ENCODE results near the gene CAMK2B. TPM values are rescaled to one million over a fixed set of nuclear protein-coding genes. Genes with fewer than 3 reads are reported as not detected.

CAMK2B gene
- total RNA-seq, 1 donor from 2014 or later, result 0.09 TPM

- no peaks in the 10 kb centered on the region for H3F3A ChIP-seq (ENCODE audit: low read depth)
- Mint-ChIP-seq H3K27me3 (ENCODE audit: insufficient read depth, low read depth) (peaks cover 11% of the 10 kb centered on the region), H3K9me3 (peaks cover 6% of the 10 kb centered on the region), H3K4me3 (no peak overlapping the region), H3K36me3 (no peaks in the 10 kb centered on the region), H3K4me1 (peaks cover 16% of the 10 kb centered on the region), H3K27ac (no peak overlapping the region)
- no peaks in the 10 kb centered on the region for H3K27me3 ChIP-seq
- no peak overlapping the region for H2AFZ ChIP-seq (replicated peaks)
- no peaks in the 10 kb centered on the region for H3K36me3 ChIP-seq
- DNase-seq (ENCODE audit: low spot score), result no peak
- no peak overlapping the region for H3K27ac ChIP-seq
- H3K9ac ChIP-seq, result no peak overlapping the region
- H3K9me3 ChIP-seq (ENCODE audit: low read depth), result no peaks in the 10 kb centered on the region
- H4K20me1 ChIP-seq (ENCODE audit: low read depth), result no peaks in the 10 kb centered on the region
- H3K79me2 ChIP-seq (ENCODE audit: low read depth), result no peaks in the 10 kb centered on the region
- H3K4me2 ChIP-seq, result no peak overlapping the region
- no peaks in the 10 kb centered on the region for H3K4me1 ChIP-seq
- H3K4me3 ChIP-seq, result no peak overlapping the region
- no peak for TF ChIP-seq EZH2 (IDR thresholded peaks at IDR 0.05)
- TF ChIP-seq, protein P1, sequence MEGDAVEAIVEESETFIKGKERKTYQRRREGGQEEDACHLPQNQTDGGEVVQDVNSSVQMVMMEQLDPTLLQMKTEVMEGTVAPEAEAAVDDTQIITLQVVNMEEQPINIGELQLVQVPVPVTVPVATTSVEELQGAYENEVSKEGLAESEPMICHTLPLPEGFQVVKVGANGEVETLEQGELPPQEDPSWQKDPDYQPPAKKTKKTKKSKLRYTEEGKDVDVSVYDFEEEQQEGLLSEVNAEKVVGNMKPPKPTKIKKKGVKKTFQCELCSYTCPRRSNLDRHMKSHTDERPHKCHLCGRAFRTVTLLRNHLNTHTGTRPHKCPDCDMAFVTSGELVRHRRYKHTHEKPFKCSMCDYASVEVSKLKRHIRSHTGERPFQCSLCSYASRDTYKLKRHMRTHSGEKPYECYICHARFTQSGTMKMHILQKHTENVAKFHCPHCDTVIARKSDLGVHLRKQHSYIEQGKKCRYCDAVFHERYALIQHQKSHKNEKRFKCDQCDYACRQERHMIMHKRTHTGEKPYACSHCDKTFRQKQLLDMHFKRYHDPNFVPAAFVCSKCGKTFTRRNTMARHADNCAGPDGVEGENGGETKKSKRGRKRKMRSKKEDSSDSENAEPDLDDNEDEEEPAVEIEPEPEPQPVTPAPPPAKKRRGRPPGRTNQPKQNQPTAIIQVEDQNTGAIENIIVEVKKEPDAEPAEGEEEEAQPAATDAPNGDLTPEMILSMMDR (IDR thresholded peaks at IDR 0.05), result no peak
- no peak for TF ChIP-seq EZH2phosphoT487 (IDR thresholded peaks at IDR 0.05)
Measured at GRCh38 chr7:44257213-44257612, 68.2 kb downstream of the CAMK2B start.

DNA sequence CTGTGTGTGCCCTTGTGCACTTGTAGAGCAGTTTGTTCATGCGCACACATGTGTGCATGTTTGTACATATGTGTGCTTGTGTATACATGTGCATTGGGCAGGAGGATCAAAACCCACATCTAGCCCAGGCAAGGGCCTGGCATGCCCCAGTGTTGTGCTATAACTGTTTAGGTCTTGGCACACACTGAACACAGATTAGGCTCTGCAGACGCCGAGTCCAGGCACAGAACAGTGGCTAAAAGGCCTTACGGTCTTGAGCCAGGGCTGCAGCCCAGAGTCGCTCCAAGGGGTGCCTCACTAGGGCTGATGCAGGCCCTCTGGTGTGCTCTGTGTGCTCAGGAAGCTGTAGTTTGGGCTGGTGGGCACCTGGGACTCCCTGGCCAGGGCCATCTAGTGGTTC lies 68.9 kb downstream of the CAMK2B start:
- H3K4me2 ChIP-seq, result no peak overlapping the region
- no peaks in the 10 kb centered on the region for H3K36me3 ChIP-seq
- DNase-seq (ENCODE audit: low spot score), result no peak
- H3K27me3 ChIP-seq, result no peaks in the 10 kb centered on the region
- no peak overlapping the region for H3K9ac ChIP-seq
- no peak for TF ChIP-seq EZH2 (IDR thresholded peaks at IDR 0.05)
- TF ChIP-seq, protein P1 (IDR thresholded peaks at IDR 0.05), result no peak
- no peak for TF ChIP-seq EZH2phosphoT487 (IDR thresholded peaks at IDR 0.05)
- no peaks in the 10 kb centered on the region for H3K79me2 ChIP-seq (ENCODE audit: low read depth)
- H4K20me1 ChIP-seq (ENCODE audit: low read depth), result no peaks in the 10 kb centered on the region
- H3K27ac Mint-ChIP-seq, result no peak overlapping the region
- peaks cover 6% of the 10 kb centered on the region for H3K9me3 Mint-ChIP-seq
- H3K9me3 ChIP-seq (ENCODE audit: low read depth), result no peaks in the 10 kb centered on the region
- H3K27me3 Mint-ChIP-seq (ENCODE audit: insufficient read depth, low read depth), result peaks cover 11% of the 10 kb centered on the region
- no peaks in the 10 kb centered on the region for H3F3A ChIP-seq (ENCODE audit: low read depth)
- no peak overlapping the region for H3K27ac ChIP-seq
- no peak overlapping the region for H3K4me3 Mint-ChIP-seq
- H3K36me3 Mint-ChIP-seq, result no peaks in the 10 kb centered on the region
- H3K4me1 Mint-ChIP-seq, result peaks cover 16% of the 10 kb centered on the region
- no peak overlapping the region for H3K4me3 ChIP-seq
- H3K4me1 ChIP-seq, result no peaks in the 10 kb centered on the region
- H2AFZ ChIP-seq (replicated peaks), result no peak overlapping the region

DNA sequence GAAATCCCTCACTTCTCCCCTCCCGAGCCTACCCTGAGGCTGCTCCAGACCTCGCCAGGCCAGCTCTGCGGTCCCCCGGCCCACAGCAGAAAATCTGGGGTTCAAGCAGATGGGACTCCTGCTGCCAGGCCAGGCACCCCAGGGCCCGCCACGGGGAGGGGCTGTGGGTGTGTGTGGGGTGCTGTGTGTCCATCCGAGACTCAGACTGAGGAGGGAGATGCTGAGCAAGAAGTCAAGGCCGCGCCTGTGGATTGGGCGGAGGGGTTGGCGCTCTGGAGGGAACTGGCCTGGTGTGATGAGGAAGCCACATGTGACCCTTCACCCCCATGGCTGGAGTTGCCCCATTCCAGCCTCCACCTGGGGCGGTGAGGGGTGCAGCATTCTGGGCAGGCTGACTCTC lies 73.5 kb downstream of the CAMK2B start:
- Histone ChIP-seq H4K20me1 (ENCODE audit: low read depth) (no peaks in the 10 kb centered on the region), H3K27ac (no peak overlapping the region), H3K9ac (no peak overlapping the region), H3K79me2 (ENCODE audit: low read depth) (no peaks in the 10 kb centered on the region), H3K4me2 (no peak overlapping the region), H3F3A (ENCODE audit: low read depth) (no peaks in the 10 kb centered on the region), H2AFZ (replicated peaks) (no peak overlapping the region), H3K4me1 (no peaks in the 10 kb centered on the region), H3K9me3 (ENCODE audit: low read depth) (no peaks in the 10 kb centered on the region), H3K27me3 (no peaks in the 10 kb centered on the region), H3K36me3 (no peaks in the 10 kb centered on the region), H3K4me3 (no peak overlapping the region)
- Mint-ChIP-seq H3K4me3 (no peak overlapping the region), H3K4me1 (no peaks in the 10 kb centered on the region), H3K36me3 (no peaks in the 10 kb centered on the region), H3K9me3 (peaks cover 6% of the 10 kb centered on the region), H3K27ac (no peak overlapping the region), H3K27me3 (ENCODE audit: insufficient read depth, low read depth) (peaks cover under 1% of the 10 kb centered on the region)
- no peak for DNase-seq (ENCODE audit: low spot score)
- TF ChIP-seq EZH2phosphoT487 (IDR thresholded peaks at IDR 0.05), result no peak
- TF ChIP-seq EZH2 (IDR thresholded peaks at IDR 0.05), result no peak

DNA sequence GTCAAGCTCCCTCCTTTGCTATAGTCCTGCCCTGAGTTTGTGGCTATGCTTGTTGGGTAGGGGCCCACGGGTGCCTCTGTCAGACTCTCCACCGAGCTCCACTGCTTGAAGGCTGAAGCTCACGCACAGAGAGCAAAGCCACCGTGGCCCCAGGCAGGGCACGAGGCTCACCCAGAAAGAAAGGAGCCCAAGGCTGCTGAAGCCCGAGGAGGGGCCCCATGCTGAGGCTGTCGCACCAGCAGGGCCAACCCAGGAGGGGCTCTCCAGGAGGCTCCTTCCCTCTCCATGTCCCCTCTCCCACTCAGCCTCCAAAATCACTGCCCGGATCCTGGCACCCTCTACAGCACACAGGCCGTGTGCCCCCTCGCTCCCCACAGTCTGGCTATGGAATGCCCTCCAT lies 74.1 kb downstream of the CAMK2B start:
- Mint-ChIP-seq H3K27ac (no peak overlapping the region), H3K4me1 (no peaks in the 10 kb centered on the region), H3K9me3 (peaks cover 6% of the 10 kb centered on the region), H3K36me3 (no peaks in the 10 kb centered on the region), H3K4me3 (no peak overlapping the region), H3K27me3 (ENCODE audit: insufficient read depth, low read depth) (peaks cover 5% of the 10 kb centered on the region)
- no peak overlapping the region for H3K4me3 ChIP-seq
- H3K9ac ChIP-seq, result no peak overlapping the region
- H4K20me1 ChIP-seq (ENCODE audit: low read depth), result no peaks in the 10 kb centered on the region
- no peaks in the 10 kb centered on the region for H3K9me3 ChIP-seq (ENCODE audit: low read depth)
- no peaks in the 10 kb centered on the region for H3K79me2 ChIP-seq (ENCODE audit: low read depth)
- TF ChIP-seq EZH2 (IDR thresholded peaks at IDR 0.05), result no peak
- TF ChIP-seq EZH2phosphoT487 (IDR thresholded peaks at IDR 0.05), result no peak
- TF ChIP-seq, protein P1 (IDR thresholded peaks at IDR 0.05), result no peak
- H3F3A ChIP-seq (ENCODE audit: low read depth), result no peaks in the 10 kb centered on the region
- H3K27ac ChIP-seq, result no peak overlapping the region
- H3K4me2 ChIP-seq, result no peak overlapping the region
- no peaks in the 10 kb centered on the region for H3K36me3 ChIP-seq
- H2AFZ ChIP-seq (replicated peaks), result no peak overlapping the region
- no peak for DNase-seq (ENCODE audit: low spot score)
- no peaks in the 10 kb centered on the region for H3K4me1 ChIP-seq
- H3K27me3 ChIP-seq, result no peaks in the 10 kb centered on the region
